Thoracic aorta (tissue), 2 donors: Measurements from ENCODE around the gene CCN5. TPM values are rescaled to one million over a fixed set of nuclear protein-coding genes. Genes with fewer than 3 reads are reported as not detected.

ENCODE experiments used
- ATAC-seq: fragments of 150-250 bp; one replicate; pipeline ENCODE4 v1.8.0; 2017; ENCODE audit warnings: low read depth; ENCODE audit not compliant: insufficient number of reproducible peaks, low FRiP score
- DNase-seq: peaks from one replicate; pipeline ENCODE4 v3.0.0-alpha.2; 2020; ENCODE audit warnings: low spot score
- H3K27ac ChIP-seq, 2 donors: fragments of 200-600 bp; sonication (generic); 1 replicate in 1 of 2; 2 replicates in 1 of 2; pipeline ENCODE4 v1.5.1; 2016; ENCODE audit warnings: mild to moderate bottlenecking in 2 of 2, moderate library complexity in 2 of 2
- H3K27me3 ChIP-seq: fragments of 200-600 bp; sonication (generic); replicated peaks from 2 replicates; pipeline ENCODE4 v1.6.0; 2016; ENCODE audit warnings: mild to moderate bottlenecking; ENCODE audit not compliant: insufficient read depth
- H3K36me3 ChIP-seq: fragments of 200-600 bp; sonication (generic); one replicate; pipeline ENCODE4 v1.5.1; 2016
- H3K4me1 ChIP-seq, 2 donors: fragments of 200-600 bp; sonication (generic); 1 replicate in 1 of 2; 2 replicates in 1 of 2; pipeline versions ENCODE4 v1.5.1 to v1.6.0; 2016; ENCODE audit warnings: low read depth in 2 of 2, mild to moderate bottlenecking in 1 of 2; ENCODE audit not compliant: control insufficient read depth in 1 of 2
- H3K4me3 ChIP-seq: fragments of 200-600 bp; sonication (generic); 2 replicates; pipeline ENCODE4 v1.5.1; 2016; ENCODE audit warnings: mild to moderate bottlenecking
- H3K9me3 ChIP-seq: fragments of 200-600 bp; sonication (generic); 2 replicates; pipeline ENCODE4 v1.5.1; 2016
- total RNA-seq, 2 donors: library from RNA; depleted of rRNA; stranded (reverse); fragments of >200 nt; gene quantifications; one replicate each; pipeline versions ENCODE4 v1.1.0 to v1.2.3, GENCODE V29; 2016
- TF ChIP-seq, protein P1 (sequence below): fragments of 200-600 bp; sonication (generic); IDR thresholded peaks from one replicate; pipeline ENCODE4 v1.5.1; 2019; ENCODE audit warnings: antibody characterized with exemption

CCN5 gene
- total RNA-seq, 2 donors from 2014 or later, result 652 to 994 TPM

GRCh38 chr20:44719841-44720240 is 4.7 kb downstream of the CCN5 start:
- DNase-seq (no peak), ATAC-seq (no peak)
- Histone ChIP-seq H3K4me1 (peaks cover 41 to 95% of the 10 kb centered on the region in 2 donors), H3K27me3 (no peaks in the 10 kb centered on the region), H3K9me3 (no peaks in the 10 kb centered on the region), H3K4me3 (peak overlapping the region; percentile 12), H3K36me3 (peaks cover 18% of the 10 kb centered on the region), H3K27ac (peak overlapping the region; percentile 97 to 99)
- TF ChIP-seq, protein P1, sequence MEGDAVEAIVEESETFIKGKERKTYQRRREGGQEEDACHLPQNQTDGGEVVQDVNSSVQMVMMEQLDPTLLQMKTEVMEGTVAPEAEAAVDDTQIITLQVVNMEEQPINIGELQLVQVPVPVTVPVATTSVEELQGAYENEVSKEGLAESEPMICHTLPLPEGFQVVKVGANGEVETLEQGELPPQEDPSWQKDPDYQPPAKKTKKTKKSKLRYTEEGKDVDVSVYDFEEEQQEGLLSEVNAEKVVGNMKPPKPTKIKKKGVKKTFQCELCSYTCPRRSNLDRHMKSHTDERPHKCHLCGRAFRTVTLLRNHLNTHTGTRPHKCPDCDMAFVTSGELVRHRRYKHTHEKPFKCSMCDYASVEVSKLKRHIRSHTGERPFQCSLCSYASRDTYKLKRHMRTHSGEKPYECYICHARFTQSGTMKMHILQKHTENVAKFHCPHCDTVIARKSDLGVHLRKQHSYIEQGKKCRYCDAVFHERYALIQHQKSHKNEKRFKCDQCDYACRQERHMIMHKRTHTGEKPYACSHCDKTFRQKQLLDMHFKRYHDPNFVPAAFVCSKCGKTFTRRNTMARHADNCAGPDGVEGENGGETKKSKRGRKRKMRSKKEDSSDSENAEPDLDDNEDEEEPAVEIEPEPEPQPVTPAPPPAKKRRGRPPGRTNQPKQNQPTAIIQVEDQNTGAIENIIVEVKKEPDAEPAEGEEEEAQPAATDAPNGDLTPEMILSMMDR, result no peak

DNA sequence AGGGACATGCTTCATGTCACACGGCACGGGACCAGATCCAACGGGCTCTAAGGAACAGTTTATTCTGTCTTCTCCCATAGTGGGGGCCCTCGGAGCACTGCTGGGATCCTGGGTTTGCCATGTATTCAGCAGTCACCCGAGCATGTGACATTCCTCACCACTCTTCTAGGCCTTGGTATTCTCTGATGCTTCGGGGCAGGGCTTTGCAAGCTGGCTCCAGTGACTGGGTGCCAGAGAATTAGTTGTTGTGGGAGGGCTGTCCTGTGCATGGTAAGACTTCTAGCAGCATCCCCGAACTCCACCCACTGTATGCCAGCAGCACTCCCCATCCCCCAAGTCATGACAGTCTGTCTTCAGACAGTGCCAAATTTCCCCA is 5.4 kb downstream of the CCN5 start:
- H3K27me3 ChIP-seq, result no peaks in the 10 kb centered on the region
- H3K9me3 ChIP-seq, result no peaks in the 10 kb centered on the region
- H3K4me1 ChIP-seq, result peaks cover 41 to 87% of the 10 kb centered on the region in 2 donors
- H3K4me3 ChIP-seq, result no peak overlapping the region
- TF ChIP-seq, protein P1, result no peak
- peaks cover 21% of the 10 kb centered on the region for H3K36me3 ChIP-seq
- ATAC-seq, result no peak
- no peak for DNase-seq
- peak overlapping the region; percentile 97 to 99 for H3K27ac ChIP-seq

GRCh38 chr20:44720997-44721784 is 6.0 kb downstream of the CCN5 start:
- no peaks in the 10 kb centered on the region for H3K27me3 ChIP-seq
- no peak for DNase-seq
- peaks cover 35 to 83% of the 10 kb centered on the region in 2 donors for H3K4me1 ChIP-seq
- H3K4me3 ChIP-seq, result no peak overlapping the region
- H3K36me3 ChIP-seq, result peaks cover 25% of the 10 kb centered on the region
- H3K9me3 ChIP-seq, result no peaks in the 10 kb centered on the region
- TF ChIP-seq, protein P1, result no peak
- peak overlapping the region; percentile 97 to 99 for H3K27ac ChIP-seq
- peak; percentile 30 for ATAC-seq

- H3K9me3 ChIP-seq, result no peaks in the 10 kb centered on the region
- H3K4me3 ChIP-seq, result no peak overlapping the region
- TF ChIP-seq, protein P1, result no peak
- H3K36me3 ChIP-seq, result peaks cover 25% of the 10 kb centered on the region
- H3K27me3 ChIP-seq, result no peaks in the 10 kb centered on the region
- peak overlapping the region; percentile 97 to 99 for H3K27ac ChIP-seq
- ATAC-seq (no peak), DNase-seq (no peak)
- peaks cover 35 to 83% of the 10 kb centered on the region in 2 donors for H3K4me1 ChIP-seq
Observed at GRCh38 chr20:44721785-44722054, 6.6 kb downstream of the CCN5 start.

DNA sequence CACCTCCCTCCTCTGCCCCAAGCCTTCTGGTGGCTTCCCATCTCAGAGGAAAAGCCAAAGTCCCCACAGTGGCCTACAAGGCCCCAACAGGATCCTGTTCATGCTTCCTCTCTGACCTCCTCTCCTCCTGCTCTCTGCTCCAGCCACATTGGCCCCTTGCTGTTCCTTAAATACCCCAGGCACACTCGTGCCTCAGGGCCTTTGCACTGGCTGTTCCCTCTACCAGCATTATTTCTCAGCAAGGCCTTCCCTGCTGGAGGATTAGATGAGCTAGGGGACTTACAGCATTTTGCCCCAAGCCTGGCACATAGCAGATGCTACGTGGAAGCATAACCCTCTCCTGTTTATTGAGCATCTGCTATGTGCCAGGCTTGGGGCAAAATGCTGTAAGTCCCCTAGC is 7.8 kb downstream of the CCN5 start:
- ATAC-seq (no peak), DNase-seq (no peak)
- TF ChIP-seq, protein P1, result no peak
- peaks cover 25% of the 10 kb centered on the region for H3K36me3 ChIP-seq
- H3K9me3 ChIP-seq, result no peaks in the 10 kb centered on the region
- no peaks in the 10 kb centered on the region for H3K27me3 ChIP-seq
- H3K4me1 ChIP-seq, result peaks cover 25 to 72% of the 10 kb centered on the region in 2 donors
- peak overlapping the region; percentile 53 to 97 for H3K27ac ChIP-seq
- no peak overlapping the region for H3K4me3 ChIP-seq
